Activated T-helper 2 cell treated with anti-CD3 and anti-CD28 coated beads, Interferon-gamma antibody, Interleukin-2, Interleukin-4, amounts not matched to agents 10 μg/mL and 5 μg/mL and 100 μg/mL, durations not matched to agents 14 hours and 24 hours and 36 hours (primary cell): ENCODE data around the gene ARID5B. TPM values are rescaled to one million over a fixed set of nuclear protein-coding genes. Genes with fewer than 3 reads are reported as not detected.
A peak's percentile ranks its signal among the peaks of the same experiment; 100 is the strongest.

Source experiments
- DNase-seq: peaks from one replicate; pipeline ENCODE4 v3.0.0; 2021; ENCODE audit warnings: low spot score
- H3K27ac Mint-ChIP-seq: one replicate; pipeline ENCODE4 v1.8.0; 2021; ENCODE audit warnings: mixed read lengths
- H3K27me3 Mint-ChIP-seq: one replicate; pipeline ENCODE4 v1.8.0; 2021; ENCODE audit warnings: low read depth, mixed read lengths
- H3K36me3 Mint-ChIP-seq: one replicate; pipeline ENCODE4 v1.8.0; 2021; ENCODE audit warnings: low read depth, mixed read lengths
- H3K4me1 Mint-ChIP-seq: one replicate; pipeline ENCODE4 v1.8.0; 2021; ENCODE audit warnings: low read depth, mixed read lengths
- H3K4me3 Mint-ChIP-seq: one replicate; pipeline ENCODE4 v1.8.0; 2021; ENCODE audit warnings: low read depth, mild to moderate bottlenecking, moderate library complexity, mixed read lengths
- H3K9me3 Mint-ChIP-seq: one replicate; pipeline ENCODE4 v1.8.0; 2021; ENCODE audit warnings: mixed read lengths
- intact Hi-C: fragments of 100-400 bp; cut with micrococcal nuclease; formaldehyde crosslinking; loops from one replicate; pipeline ENCODE4 v1.15.1; 2023
- total RNA-seq: library from RNA; stranded (reverse); gene quantifications from 2 replicates; pipeline ENCODE4 v1.2.3, GENCODE V29; 2022

Gene ARID5B
- total RNA-seq, 1 donor from 2014 or later: 35.7 TPM

DNA sequence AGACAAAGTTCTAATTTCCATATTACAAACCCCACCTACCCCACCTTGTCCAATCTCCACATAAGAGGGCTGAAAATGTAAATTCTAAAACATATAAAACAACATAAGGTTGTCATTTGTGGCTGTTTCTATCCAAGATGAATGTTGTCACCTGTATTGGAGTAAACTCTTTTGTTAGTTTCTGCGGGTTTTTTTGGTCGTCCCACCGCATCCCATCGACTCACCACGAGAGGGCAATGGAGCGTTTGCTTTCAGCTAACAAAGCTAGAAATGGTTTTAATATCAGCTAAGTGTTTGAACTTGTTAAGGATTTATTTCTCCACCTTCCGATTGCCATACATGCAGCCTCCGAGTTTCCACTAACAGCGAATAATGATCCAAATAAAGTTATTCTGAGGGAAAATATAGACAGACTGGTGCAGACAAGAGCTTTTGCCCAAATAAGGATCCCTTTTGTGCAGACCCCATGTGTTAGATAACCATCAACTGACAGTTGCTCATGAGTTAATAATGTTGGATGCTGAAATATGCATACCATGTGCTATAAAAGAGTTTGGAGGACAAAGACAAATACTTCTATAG, 137.2 kb downstream of the ARID5B start:
- no peaks in the 10 kb centered on the region for H3K9me3 Mint-ChIP-seq
- intact Hi-C loops: loop anchor here (1.0 kb wide), 3 partner anchors 9 to 207 kb away; no protein-coding TSS in a partner anchor
- H3K27me3 Mint-ChIP-seq: no peaks in the 10 kb centered on the region
- DNase-seq: peak; percentile 71
- H3K36me3 Mint-ChIP-seq: peaks cover 23% of the 10 kb centered on the region
- peaks cover 67% of the 10 kb centered on the region for H3K4me1 Mint-ChIP-seq
- H3K4me3 Mint-ChIP-seq: peak overlapping the region; percentile 51
- H3K27ac Mint-ChIP-seq: peak overlapping the region; percentile 72

DNA sequence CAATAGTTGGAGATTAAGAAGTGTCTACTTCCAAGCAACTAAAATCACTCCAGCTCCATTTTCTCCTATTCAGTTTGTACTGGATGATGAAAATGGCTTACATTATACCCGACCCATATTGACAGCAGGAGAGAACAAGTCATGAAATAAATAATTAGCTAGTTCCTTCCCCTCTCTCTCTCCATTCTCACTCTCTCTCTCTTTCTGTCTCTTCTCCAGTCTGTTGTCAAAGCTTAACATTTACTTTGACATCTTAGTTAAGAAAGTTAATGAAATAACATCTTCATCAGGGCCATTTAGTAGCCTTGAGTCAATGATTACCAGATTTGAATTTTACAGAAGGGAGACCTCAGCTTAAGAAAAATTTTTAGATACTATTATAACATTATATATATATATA, 138.5 kb downstream of the ARID5B start:
- Mint-ChIP-seq H3K27me3 (no peaks in the 10 kb centered on the region), H3K36me3 (peaks cover 25% of the 10 kb centered on the region), H3K4me1 (peaks cover 72% of the 10 kb centered on the region), H3K4me3 (no peak overlapping the region), H3K27ac (peak overlapping the region; percentile 1), H3K9me3 (no peaks in the 10 kb centered on the region)
- intact Hi-C loops: loop anchor here (10.0 kb wide), 5 partner anchors 395 to 1095 kb away; partner anchors contain the start of gene NRBF2
- no peak for DNase-seq

DNA sequence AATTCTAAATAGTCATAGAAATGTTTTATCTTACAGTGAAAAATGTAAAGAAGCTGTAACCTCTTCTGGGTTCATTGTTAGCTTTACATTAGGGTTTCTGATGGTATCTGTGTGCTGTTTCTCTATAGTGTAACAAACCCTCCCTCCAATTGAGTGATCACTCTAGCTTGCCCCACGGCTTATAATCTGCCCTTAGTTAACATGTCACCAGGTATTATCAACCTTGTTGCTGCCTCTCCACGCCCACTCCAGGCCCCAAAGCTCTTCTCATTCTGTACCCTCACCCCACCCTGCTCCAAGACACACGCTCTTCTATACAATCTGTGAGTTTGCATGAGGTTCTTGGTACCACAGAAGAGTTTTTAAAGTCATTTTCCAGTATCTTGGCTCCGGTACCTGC, 139.4 kb downstream of the ARID5B start:
- Mint-ChIP-seq H3K9me3 (no peaks in the 10 kb centered on the region), H3K27me3 (no peaks in the 10 kb centered on the region), H3K4me1 (peaks cover 73% of the 10 kb centered on the region), H3K4me3 (no peak overlapping the region), H3K27ac (peak overlapping the region; percentile 41), H3K36me3 (peaks cover 25% of the 10 kb centered on the region)
- DNase-seq: no peak
- intact Hi-C loops: loop anchor here (10.0 kb wide), 5 partner anchors 394 to 1094 kb away; partner anchors contain the start of gene NRBF2

DNA sequence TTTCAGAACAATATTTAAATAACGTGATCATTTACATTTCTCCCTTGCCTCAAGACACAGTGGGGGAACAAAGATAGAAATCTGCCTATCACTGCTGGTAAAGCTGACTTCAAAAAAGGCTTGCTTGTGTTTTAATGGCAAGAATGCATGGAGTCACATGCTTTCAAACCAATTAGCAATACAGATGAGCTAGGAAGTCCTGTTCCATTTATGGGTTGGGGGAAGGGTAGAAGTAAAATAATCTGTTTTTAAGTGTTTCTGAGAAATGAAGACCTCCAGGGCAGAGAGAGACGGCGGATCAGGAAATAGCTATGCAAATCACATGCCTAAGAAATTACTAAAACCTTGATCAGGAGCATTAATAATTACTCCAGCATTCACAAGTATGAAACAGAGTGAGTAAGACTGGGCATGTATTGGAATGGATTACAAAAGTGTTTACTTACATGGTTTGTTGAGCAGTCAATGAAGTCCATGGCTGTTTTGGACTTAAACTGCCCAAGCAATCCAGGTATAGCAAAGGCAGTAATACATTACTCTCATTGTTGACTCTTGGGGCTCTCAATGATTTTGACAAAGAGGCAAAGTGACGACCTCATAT, 142.0 kb downstream of the ARID5B start:
- Mint-ChIP-seq H3K27ac (peak overlapping the region; percentile 44), H3K36me3 (peaks cover 26% of the 10 kb centered on the region), H3K4me3 (peak overlapping the region; percentile 49), H3K4me1 (peaks cover 87% of the 10 kb centered on the region), H3K9me3 (no peaks in the 10 kb centered on the region), H3K27me3 (no peaks in the 10 kb centered on the region)
- DNase-seq: no peak
- intact Hi-C loops: loop anchor here (10.0 kb wide), 5 partner anchors 391 to 1091 kb away; partner anchors contain the start of gene NRBF2

DNA sequence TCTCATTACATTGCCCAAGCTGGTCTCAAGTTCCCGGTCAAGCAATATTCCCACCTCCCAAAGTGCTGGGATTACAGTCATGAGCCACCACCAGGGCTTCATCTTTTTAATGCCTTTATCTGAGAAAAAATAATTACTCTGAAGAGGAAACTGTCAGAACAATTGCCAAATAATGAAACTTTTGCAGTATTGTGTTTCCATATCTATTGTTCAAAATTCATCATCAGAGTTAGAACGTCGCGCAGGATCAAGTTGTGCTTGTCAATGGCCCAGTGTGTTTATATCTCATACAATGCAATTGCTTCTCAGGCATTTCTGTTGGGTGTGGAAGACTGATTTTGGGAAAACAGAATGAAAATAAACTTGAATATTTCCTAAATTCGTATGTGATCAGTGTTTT, 143.1 kb downstream of the ARID5B start:
- peaks cover 86% of the 10 kb centered on the region for H3K4me1 Mint-ChIP-seq
- H3K27ac Mint-ChIP-seq: peak overlapping the region; percentile 49
- intact Hi-C loops: loop anchor here (10.0 kb wide), 5 partner anchors 390 to 1090 kb away; partner anchors contain the start of gene NRBF2
- H3K36me3 Mint-ChIP-seq: peaks cover 31% of the 10 kb centered on the region
- H3K9me3 Mint-ChIP-seq: no peaks in the 10 kb centered on the region
- no peak for DNase-seq
- no peaks in the 10 kb centered on the region for H3K27me3 Mint-ChIP-seq
- H3K4me3 Mint-ChIP-seq: no peak overlapping the region

DNA sequence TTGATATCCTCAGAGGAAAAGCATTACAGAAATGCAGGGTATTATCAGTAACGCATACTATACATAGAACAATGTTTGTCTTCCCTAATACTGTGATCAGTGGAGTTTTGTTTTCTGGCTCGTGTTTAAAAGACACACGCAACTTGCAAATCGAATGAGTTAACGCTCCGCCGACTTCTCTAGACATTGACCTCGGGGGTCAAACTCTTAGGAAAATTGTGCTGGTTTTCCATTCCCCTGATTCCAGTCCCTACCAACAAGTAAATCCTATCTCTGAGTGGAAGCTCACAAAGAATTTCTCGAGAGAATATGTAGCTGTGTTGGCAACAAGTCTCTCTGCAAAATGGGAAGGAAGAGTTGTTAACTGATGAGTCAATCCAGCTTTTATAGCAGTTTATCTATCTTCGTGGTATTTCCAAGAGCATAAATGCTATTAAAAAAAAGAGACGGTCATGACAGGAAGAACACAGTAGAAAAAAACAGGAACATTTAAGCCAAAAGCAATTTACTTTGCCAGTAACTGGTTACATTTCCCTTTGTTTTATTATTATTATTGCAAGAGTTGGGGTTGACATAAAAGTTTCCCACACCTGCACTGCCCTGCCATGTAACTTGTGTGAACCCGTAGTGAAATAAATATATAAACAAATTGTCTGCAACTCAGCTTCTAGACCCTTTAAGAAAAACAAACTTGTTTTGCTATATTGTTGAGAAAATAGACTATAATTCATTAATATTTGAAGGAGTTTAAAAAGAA, 144.4 kb downstream of the ARID5B start:
- no peak for DNase-seq
- Mint-ChIP-seq H3K36me3 (peaks cover 44% of the 10 kb centered on the region), H3K4me3 (peak overlapping the region; percentile 97), H3K27me3 (no peaks in the 10 kb centered on the region), H3K9me3 (no peaks in the 10 kb centered on the region), H3K27ac (peak overlapping the region; percentile 99), H3K4me1 (peaks cover 81% of the 10 kb centered on the region)
- intact Hi-C loops: loop anchor here (2.0 to 10.0 kb wide), 12 partner anchors 17 to 1221 kb away; partner anchors contain the start of gene NRBF2

DNA sequence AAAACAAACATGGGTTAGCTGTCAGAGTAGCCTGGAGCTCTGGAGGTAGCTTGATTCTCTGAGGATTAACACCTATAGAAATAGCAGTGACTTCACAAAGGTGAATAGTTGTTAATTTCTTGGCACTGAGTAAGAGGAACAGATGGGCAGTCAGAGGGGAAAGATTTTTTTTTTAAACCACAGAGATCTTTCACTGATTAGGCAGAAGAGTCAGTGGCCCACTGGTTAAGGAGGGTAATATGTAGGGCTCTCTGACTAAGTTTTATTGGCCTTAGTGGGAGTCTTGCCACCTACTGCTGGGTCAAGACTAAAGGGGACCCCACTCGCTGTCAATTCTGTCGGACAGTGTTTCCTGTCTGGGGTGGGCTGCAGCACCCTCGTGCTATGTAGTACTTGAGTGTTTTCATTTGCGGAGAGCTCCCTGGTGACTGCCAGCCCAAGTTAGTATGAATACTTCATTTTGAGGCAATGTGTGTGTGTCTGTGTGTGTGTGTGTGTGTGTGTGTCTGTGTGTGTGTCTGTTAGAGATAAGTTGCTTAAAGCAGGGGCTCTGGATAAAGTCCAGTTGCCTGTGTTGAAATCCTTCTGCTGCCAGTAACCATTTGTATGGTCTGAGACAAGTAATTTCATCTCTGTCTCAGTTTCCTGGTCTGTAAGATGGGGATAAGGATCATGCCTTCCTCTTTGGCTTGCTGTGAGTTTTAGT, 145.2 kb downstream of the ARID5B start:
- Mint-ChIP-seq H3K36me3 (peaks cover 48% of the 10 kb centered on the region), H3K4me3 (peak overlapping the region; percentile 97), H3K9me3 (no peaks in the 10 kb centered on the region), H3K27me3 (no peaks in the 10 kb centered on the region), H3K27ac (peak overlapping the region; percentile 99), H3K4me1 (peaks cover 81% of the 10 kb centered on the region)
- no peak for DNase-seq
- intact Hi-C loops: loop anchor here (1.0 to 10.0 kb wide), 15 partner anchors 8 to 1221 kb away; partner anchors contain the start of gene NRBF2

DNA sequence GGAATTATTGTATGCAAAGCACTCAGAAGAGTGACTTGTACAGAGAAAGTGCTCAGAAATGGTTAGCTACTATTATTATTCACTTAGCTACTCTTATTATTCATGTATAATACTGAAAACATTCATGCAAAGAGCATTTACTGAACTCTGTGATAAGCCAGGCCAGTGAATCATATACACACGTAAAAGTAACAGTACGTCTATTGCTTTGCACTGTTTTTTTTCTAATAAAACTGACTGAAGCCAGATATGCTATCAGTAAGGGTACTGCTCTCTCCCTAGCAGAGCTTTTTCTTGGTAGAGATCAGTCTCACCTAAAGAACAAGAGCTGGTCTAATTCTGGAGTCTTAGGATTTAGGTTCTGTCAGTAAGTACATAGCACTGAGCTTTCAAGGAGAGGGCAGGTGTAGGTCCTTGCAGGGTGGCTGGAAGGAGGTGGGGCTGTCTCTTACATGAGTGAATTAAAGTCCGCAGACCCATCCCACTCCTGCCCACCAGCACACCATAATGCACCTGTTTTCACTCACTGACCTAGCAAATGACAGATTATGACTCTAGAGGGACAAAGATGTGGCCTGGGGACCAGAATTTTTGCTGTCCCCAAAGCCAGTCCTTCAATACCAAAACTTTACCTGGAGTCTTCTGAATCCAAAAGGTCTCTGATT, 145.9 kb downstream of the ARID5B start:
- peaks cover 49% of the 10 kb centered on the region for H3K36me3 Mint-ChIP-seq
- H3K27me3 Mint-ChIP-seq: no peaks in the 10 kb centered on the region
- H3K27ac Mint-ChIP-seq: peak overlapping the region; percentile 99
- H3K4me1 Mint-ChIP-seq: peaks cover 81% of the 10 kb centered on the region
- H3K4me3 Mint-ChIP-seq: peak overlapping the region; percentile 97
- no peaks in the 10 kb centered on the region for H3K9me3 Mint-ChIP-seq
- intact Hi-C loops: loop anchor here (1.0 to 10.0 kb wide), 15 partner anchors 9 to 1220 kb away; partner anchors contain the start of gene NRBF2
- DNase-seq: no peak

DNA sequence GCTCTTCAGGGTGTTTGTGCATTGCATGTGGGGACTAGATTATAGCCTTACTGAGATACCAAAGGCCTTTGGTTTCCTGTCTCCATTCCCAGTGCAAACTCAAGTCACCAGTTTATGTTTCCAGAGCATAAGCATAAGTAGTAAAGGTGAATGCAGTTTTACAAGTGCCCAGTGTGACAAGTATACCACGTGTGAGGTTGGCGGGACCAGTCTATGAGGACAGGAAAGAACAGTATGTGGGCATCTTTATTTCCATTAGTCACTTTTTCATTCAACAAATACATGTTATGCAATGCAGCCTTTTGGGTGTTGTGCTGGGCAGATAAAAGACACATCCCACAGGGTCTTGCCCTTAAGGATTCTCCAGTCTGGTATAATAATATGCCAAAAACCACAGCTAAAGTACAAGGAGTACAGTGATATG, 146.5 kb downstream of the ARID5B start:
- Mint-ChIP-seq H3K36me3 (peaks cover 54% of the 10 kb centered on the region), H3K27me3 (no peaks in the 10 kb centered on the region)
- intact Hi-C loops: loop anchor here (1.0 to 10.0 kb wide), 17 partner anchors 10 to 1219 kb away; partner anchors contain the start of genes ARID5B and NRBF2

DNA sequence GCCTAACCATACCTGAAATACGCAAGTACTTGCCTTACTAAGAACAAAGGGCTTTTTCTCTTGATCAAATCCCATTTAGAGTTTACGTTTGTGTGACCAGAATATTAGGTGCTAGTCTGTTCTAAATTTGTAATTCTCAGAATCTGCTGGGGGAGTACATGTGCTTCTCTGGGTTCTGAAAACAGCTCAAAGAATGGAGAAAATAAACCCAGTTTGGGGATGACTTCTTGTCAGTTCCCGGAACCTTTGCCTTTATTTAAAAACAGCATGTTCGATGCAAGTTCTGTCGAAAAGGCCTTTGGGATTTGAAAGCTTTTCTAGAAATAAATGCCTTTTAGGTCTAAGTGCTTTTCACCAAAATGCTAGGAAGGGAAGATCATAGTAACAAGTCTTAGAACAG, 147.0 kb downstream of the ARID5B start:
- peaks cover 83% of the 10 kb centered on the region for H3K4me1 Mint-ChIP-seq
- no peak for DNase-seq
- peaks cover 56% of the 10 kb centered on the region for H3K36me3 Mint-ChIP-seq
- peak overlapping the region; percentile 97 for H3K4me3 Mint-ChIP-seq
- peak overlapping the region; percentile 99 for H3K27ac Mint-ChIP-seq
- H3K9me3 Mint-ChIP-seq: no peaks in the 10 kb centered on the region
- H3K27me3 Mint-ChIP-seq: no peaks in the 10 kb centered on the region
- intact Hi-C loops: loop anchor here (1.0 to 10.0 kb wide), 12 partner anchors 74 to 1219 kb away; partner anchors contain the start of genes ARID5B and NRBF2

More for the DNA sequence above, 146.5 kb downstream of the ARID5B start:
- Mint-ChIP-seq H3K27ac (peak overlapping the region; percentile 99), H3K4me1 (peaks cover 83% of the 10 kb centered on the region), H3K9me3 (no peaks in the 10 kb centered on the region), H3K4me3 (peak overlapping the region; percentile 97)
- DNase-seq: no peak

DNA sequence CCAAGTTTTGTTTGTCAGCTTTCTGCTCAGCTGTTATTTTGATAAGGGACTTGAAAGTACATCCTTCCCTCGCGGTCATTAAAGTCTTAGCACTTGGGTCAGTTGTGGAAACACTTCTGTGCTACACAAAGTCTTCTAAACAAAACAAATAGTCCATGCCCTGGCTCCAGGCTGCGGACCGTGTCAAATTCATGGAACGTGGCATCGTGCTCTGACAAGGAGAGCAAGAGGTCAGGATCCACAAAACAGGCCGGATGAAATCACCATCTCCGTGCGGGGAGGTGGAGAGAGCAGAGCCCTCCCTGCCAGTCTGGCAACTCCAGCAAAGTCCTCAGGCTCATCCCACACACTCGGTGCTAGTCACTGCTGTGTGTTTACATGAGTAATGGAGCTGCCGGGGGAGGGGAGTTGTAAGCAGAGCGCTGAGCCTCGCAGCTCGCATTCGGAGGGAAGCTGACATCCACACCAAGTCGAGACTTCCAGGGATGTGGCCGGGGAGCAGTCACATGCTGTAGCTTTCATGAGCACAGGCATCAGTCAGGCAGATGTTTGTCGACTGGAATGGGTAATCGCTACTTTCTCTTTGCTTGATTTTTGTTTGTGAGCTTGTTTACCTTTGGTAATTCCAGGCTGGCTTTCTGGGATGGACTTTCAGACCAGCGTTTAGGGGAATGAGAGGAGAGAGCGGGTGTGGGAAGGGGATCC, 147.6 kb downstream of the ARID5B start:
- Mint-ChIP-seq H3K27me3 (no peaks in the 10 kb centered on the region), H3K9me3 (no peaks in the 10 kb centered on the region), H3K4me1 (peaks cover 83% of the 10 kb centered on the region), H3K36me3 (peaks cover 57% of the 10 kb centered on the region), H3K4me3 (peak overlapping the region; percentile 97), H3K27ac (peak overlapping the region; percentile 99)
- intact Hi-C loops: loop anchor here (1.0 to 10.0 kb wide), 14 partner anchors 56 to 1218 kb away; partner anchors contain the start of genes ARID5B and NRBF2
- peak; percentile 50 for DNase-seq
